HepG2 (cell line): Measurements from ENCODE around the gene SLC36A3. TPM values are rescaled to one million over a fixed set of nuclear protein-coding genes. Genes with fewer than 3 reads are reported as not detected.

Experiments
- ATAC-seq: fragments of 200-7000 bp; cut with Tn5 transposase; 3 replicates; pipeline ENCODE4 v1.9.1; 2020; ENCODE audit warnings: mild to moderate bottlenecking, moderate library complexity
- BruUV-seq: library from RNA; stranded (reverse); fragments of 400-500 nt; replicated peaks from 2 replicates; lab custom pipeline; 2021; lab: Mats Ljungman, UMichigan
- CTCF ChIA-PET: fragments of 300-600 bp; formaldehyde crosslinking; extraction: SDS; loops from one replicate; lab custom pipeline; 2021; ENCODE audit warnings: low total read pairs, inconsistent platforms, low intra/inter-chr PET ratio; lab: Yijun Ruan, JAX
- POLR2A ChIA-PET: fragments of 350-600 bp; sonication (Branson Sonifier 250); formaldehyde crosslinking; loops from one replicate; lab custom pipeline; 2020; ENCODE audit warnings: antibody characterized with exemption, inconsistent platforms; lab: Yijun Ruan, JAX
- DNase-seq: peaks from one replicate; pipeline ENCODE4 v3.0.0-alpha.2; 2015; ENCODE audit warnings: low spot score
- FAIRE-seq: peaks from 3 replicates; lab custom pipeline; 2011; peaks lifted over from hg19 to GRCh38; lab: Jason Lieb, UNC
- H2AFZ ChIP-seq: one replicate; pipeline ENCODE4 v1.6.1; 2011; ENCODE audit warnings: low read length, inconsistent platforms
- H3K27ac ChIP-seq: fragments of 300-600 bp; 3 replicates; pipeline ENCODE4 v1.8.0; 2011; ENCODE audit warnings: mixed run types, mild to moderate bottlenecking, mixed read lengths, low read length, inconsistent platforms; ENCODE audit not compliant: insufficient read depth; ENCODE audit errors: extremely low read length
- H3K27me3 ChIP-seq, 2 experiments: fragments of 200-600 bp in 1 of 2; 2 replicates in 1 of 2; 3 replicates in 1 of 2; pipeline versions ENCODE4 v1.6.0 to v1.8.0; 2011; ENCODE audit warnings: low read length in 2 of 2, mild to moderate bottlenecking in 2 of 2, moderate library complexity in 2 of 2, inconsistent platforms in 1 of 2; ENCODE audit not compliant: insufficient read depth in 2 of 2, control insufficient read depth in 1 of 2
- H3K36me3 ChIP-seq, 2 experiments: fragments of 200-600 bp in 1 of 2; replicated peaks in 1 of 2; 2 replicates in 1 of 2; 3 replicates in 1 of 2; pipeline versions ENCODE4 v1.5.1 to v1.8.0; 2011; ENCODE audit warnings: low read length in 2 of 2, inconsistent platforms in 1 of 2; ENCODE audit not compliant: insufficient read depth in 2 of 2, control insufficient read depth in 1 of 2
- H3K4me1 ChIP-seq: 2 replicates; pipeline ENCODE4 v1.5.1; 2012; ENCODE audit warnings: low read length, inconsistent platforms; ENCODE audit not compliant: insufficient read depth
- H3K4me2 ChIP-seq: 2 replicates; pipeline ENCODE4 v1.6.0; 2011; ENCODE audit warnings: low read depth, low read length, inconsistent platforms
- H3K4me3 ChIP-seq, 3 experiments: fragments of 200-600 bp in 1 of 3; sonication (generic), shearing (Covaris generic) in 1 of 3; replicated peaks in 1 of 3; 2 replicates each; pipeline ENCODE4 v1.5.1; 2011 to 2016; ENCODE audit warnings: low read length in 3 of 3, inconsistent platforms in 2 of 3, low read depth in 2 of 3, mild to moderate bottlenecking in 2 of 3, control low read depth in 1 of 3, mixed read lengths in 1 of 3; ENCODE audit not compliant: insufficient read depth in 1 of 3
- H3K79me2 ChIP-seq: one replicate; pipeline ENCODE4 v1.6.1; 2011; ENCODE audit warnings: low read length, inconsistent platforms; ENCODE audit not compliant: insufficient read depth
- H3K9ac ChIP-seq: 2 replicates; pipeline ENCODE4 v1.6.0; 2011; ENCODE audit warnings: mild to moderate bottlenecking, low read depth, low read length, inconsistent platforms; ENCODE audit not compliant: insufficient read depth
- H3K9me3 ChIP-seq: 2 replicates; pipeline ENCODE4 v1.5.1; 2012; ENCODE audit warnings: mild to moderate bottlenecking, low read length
- H4K20me1 ChIP-seq: 2 replicates; pipeline ENCODE4 v1.6.0; 2011; ENCODE audit warnings: inconsistent platforms, mild to moderate bottlenecking, low read length, moderate library complexity; ENCODE audit not compliant: insufficient read depth
- CHCHD3 ChIP-seq: sonication (generic); formaldehyde crosslinking; IDR thresholded peaks from 2 replicates; pipeline ENCODE4 v1.8.0; 2022; ENCODE audit warnings: mild to moderate bottlenecking, missing genetic modification reagents, moderate library complexity
- FIP1L1 ChIP-seq: fragments of 200-400 bp; formaldehyde crosslinking; IDR thresholded peaks from 2 replicates; pipeline ENCODE4 v1.6.1; 2018; ENCODE audit warnings: low read depth, mild to moderate bottlenecking, low read length, moderate library complexity, borderline replicate concordance; ENCODE audit not compliant: insufficient read depth
- PRMT3 ChIP-seq: sonication (generic); formaldehyde crosslinking; IDR thresholded peaks from 2 replicates; pipeline ENCODE4 v1.8.1; 2022; ENCODE audit warnings: low read depth, mild to moderate bottlenecking, moderate library complexity, missing genetic modification reagents, borderline replicate concordance
- TP53 ChIP-seq: sonication (generic); formaldehyde crosslinking; conservative IDR thresholded peaks from 2 replicates; pipeline ENCODE4 v1.4.0; 2020; ENCODE audit warnings: missing genetic modification reagents
- ZNF10 ChIP-seq: sonication (generic); formaldehyde crosslinking; IDR thresholded peaks from 2 replicates; pipeline ENCODE4 v1.4.0; 2020; ENCODE audit warnings: mild to moderate bottlenecking, low read depth, missing genetic modification reagents, borderline replicate concordance
- ZNF263 ChIP-seq: sonication (generic); formaldehyde crosslinking; IDR thresholded peaks from 2 replicates; pipeline ENCODE4 v1.4.0; 2020; ENCODE audit warnings: missing genetic modification reagents
- ZNF350 ChIP-seq: sonication (generic); formaldehyde crosslinking; IDR thresholded peaks from 2 replicates; pipeline ENCODE4 v1.4.0; 2020; ENCODE audit warnings: mild to moderate bottlenecking, low read depth, missing genetic modification reagents, borderline replicate concordance
- ZNF569 ChIP-seq: sonication (generic); formaldehyde crosslinking; IDR thresholded peaks from 2 replicates; pipeline ENCODE4 v1.5.0; 2020; ENCODE audit warnings: mild to moderate bottlenecking, missing genetic modification reagents, moderate library complexity, borderline replicate concordance
- ZNF652 ChIP-seq: IDR thresholded peaks from 2 replicates; pipeline ENCODE4 v1.6.1; 2016; ENCODE audit warnings: low read depth, borderline replicate concordance
- WGBS: methylation state at CpG from one replicate; pipeline ENCODE4 v1.1.6; 2017; ENCODE audit warnings: low lambda C conversion rate; 5-methylcytosine and 5-hydroxymethylcytosine counted together
- in situ Hi-C: cut with HindIII; loops from 2 replicates; pipeline ENCODE4 v1.10.0; 2017; ENCODE audit warnings: low pct_unique_long_range_greater_than_20kb; ENCODE audit not compliant: extremely low pct_ligation_motif_present
- intact Hi-C: fragments of 100-400 bp; cut with micrococcal nuclease; formaldehyde crosslinking; loops from one replicate; pipeline ENCODE4 v1.10.0; 2022; ENCODE audit not compliant: unreplicated experiment
- polyA plus RNA-seq, 8 experiments: library from polyadenylated mRNA; depleted of rRNA in 3 of 8; stranded (reverse) in 7 of 8; unstranded in 1 of 8; fragments of >200 nt; fragmentation: Illumina TruSeq in 4 of 8; extraction: Trizol in 4 of 8; gene quantifications; 2 replicates each; pipeline versions ENCODE4 v1.2.1 to v1.2.3, GENCODE V29; 2011 to 2016; ENCODE audit warnings: low read depth in 4 of 8, missing spikeins in 1 of 8, mixed read lengths in 1 of 8; ENCODE audit not compliant: insufficient read depth in 1 of 8
- total RNA-seq, 5 experiments: library from RNA; depleted of rRNA; stranded (reverse); fragments of >200 nt; fragmentation: Illumina TruSeq; extraction: Trizol; gene quantifications; 2 replicates each; pipeline ENCODE4 v1.2.3, GENCODE V29; 2016; ENCODE audit warnings: low read depth in 1 of 5

SLC36A3 gene
- total and polyA plus RNA-seq, 2 of the 13 experiments (the other 11 are each of a cell fraction or from before 2014, with no cell fraction given): not detected

DNA sequence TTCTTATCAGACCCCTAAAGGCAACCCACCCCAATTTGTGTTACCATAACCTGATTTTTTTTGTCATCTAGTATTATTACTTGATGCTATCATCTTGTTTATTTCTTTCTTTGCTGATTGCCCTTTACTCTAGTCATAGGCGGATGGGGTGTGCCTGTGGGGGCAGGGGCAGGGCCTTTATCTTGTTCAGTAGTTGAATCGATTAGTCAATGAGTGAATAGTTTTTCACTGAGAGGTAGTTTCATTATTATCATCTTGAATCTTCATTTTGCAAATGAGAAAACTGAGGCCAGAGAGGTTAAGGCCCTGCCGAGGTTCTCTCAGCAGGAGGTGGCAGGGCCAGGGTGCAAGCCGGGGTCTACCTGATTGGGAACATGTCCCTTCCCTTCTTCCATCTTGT, 60.0 kb downstream of the SLC36A3 start (continued):
- TF ChIP-seq CHCHD3 (CRISPR knock-in tag): no peak
- no peak for TF ChIP-seq FIP1L1
- no peak for TF ChIP-seq ZNF10 (CRISPR knock-in tag)
- TF ChIP-seq ZNF263 (CRISPR knock-in tag): no peak
- no peak for TF ChIP-seq ZNF652 (CRISPR knock-in tag)
- TF ChIP-seq ZNF350 (CRISPR knock-in tag): no peak

GRCh38 chr5:151243127-151243526, 60.4 kb downstream of the SLC36A3 start:
- no TSS peak for BruUV-seq
- no peaks in the 10 kb centered on the region for H4K20me1 ChIP-seq
- no peak for ATAC-seq
- no peak overlapping the region for H2AFZ ChIP-seq
- no peak for TF ChIP-seq PRMT3 (CRISPR knock-in tag)
- TF ChIP-seq TP53: no peak
- TF ChIP-seq ZNF569: no peak
- H3K27me3 ChIP-seq: peaks cover 2 to 7% of the 10 kb centered on the region in 2 experiments; a peak in 2 of 5 replicates
- H3K9me3 ChIP-seq: no peaks in the 10 kb centered on the region
- H3K79me2 ChIP-seq: no peaks in the 10 kb centered on the region
- in situ Hi-C loops: loop anchor here (10.0 kb wide), 1 partner anchor 198 kb away; no protein-coding TSS in a partner anchor
- ChIA-PET CTCF (no interaction called here), POLR2A (interaction anchor here (1.8 kb wide), 1 partner anchor 9 kb away, joined by 5 read pairs; the partner anchor contains the start of gene GM2A)
- DNase-seq: no peak
- no peak overlapping the region for H3K4me2 ChIP-seq
- no peak overlapping the region for H3K27ac ChIP-seq
- 47% methylated on average over 4 of the region's 4 CpGs for WGBS
- intact Hi-C loops: no loop called here
- no peak overlapping the region for H3K9ac ChIP-seq
- no peak overlapping the region for H3K4me3 ChIP-seq
- FAIRE-seq: no peak
- H3K4me1 ChIP-seq: peaks cover 17% of the 10 kb centered on the region
- no peaks in the 10 kb centered on the region for H3K36me3 ChIP-seq
